Small intestine (tissue), 7 donors: Measurements from ENCODE around the gene ZFX. TPM values are rescaled to one million over a fixed set of nuclear protein-coding genes. Genes with fewer than 3 reads are reported as not detected.
"Not testable (repeated sequence)": the region's sequence is repeated elsewhere in the genome, so short reads cannot be mapped to it uniquely, and the experiment has no call there.

ENCODE experiments used
- DNase-seq, 2 donors: peaks; one replicate each; pipeline versions ENCODE4 v3.0.0 to v3.0.0-alpha.2; 2013
- FAIRE-seq: peaks from 2 replicates; lab custom pipeline; 2012; peaks lifted over from hg19 to GRCh38; lab: Jason Lieb, UNC
- H3K27ac ChIP-seq, 3 donors: one replicate each; pipeline ENCODE4 v1.5.1; 2013; ENCODE audit warnings: low read length in 2 of 3, mild to moderate bottlenecking in 2 of 3, control low read depth in 1 of 3, inconsistent platforms in 1 of 3, low read depth in 1 of 3, moderate library complexity in 1 of 3
- H3K27me3 ChIP-seq, 3 donors: one replicate each; pipeline ENCODE4 v1.6.1; 2013; ENCODE audit warnings: low read length in 3 of 3, inconsistent platforms in 1 of 3; ENCODE audit not compliant: control insufficient read depth in 3 of 3, insufficient read depth in 3 of 3
- H3K36me3 ChIP-seq, 3 donors: one replicate each; pipeline ENCODE4 v1.6.1; 2013; ENCODE audit warnings: low read length in 3 of 3, inconsistent platforms in 1 of 3, low read depth in 1 of 3, mild to moderate bottlenecking in 1 of 3, moderate library complexity in 1 of 3; ENCODE audit not compliant: control insufficient read depth in 3 of 3, insufficient read depth in 2 of 3
- H3K4me1 ChIP-seq, 3 donors: one replicate each; pipeline ENCODE4 v1.6.1; 2013; ENCODE audit warnings: low read length in 2 of 3, inconsistent platforms in 1 of 3, low read depth in 1 of 3, mild to moderate bottlenecking in 1 of 3, moderate library complexity in 1 of 3; ENCODE audit not compliant: control insufficient read depth in 3 of 3, insufficient read depth in 2 of 3
- H3K4me3 ChIP-seq, 3 donors: one replicate each; pipeline ENCODE4 v1.5.1; 2013; ENCODE audit warnings: low read length in 3 of 3, control low read depth in 1 of 3, inconsistent platforms in 1 of 3, low read depth in 1 of 3, mild to moderate bottlenecking in 1 of 3, moderate library complexity in 1 of 3
- H3K9me3 ChIP-seq, 2 donors: one replicate each; pipeline ENCODE4 v1.6.1; 2013; ENCODE audit warnings: low read depth in 1 of 2, low read length in 1 of 2; ENCODE audit not compliant: control insufficient read depth in 2 of 2, insufficient read depth in 1 of 2
- WGBS, 3 donors: extraction: QIAGEN DNeasy Blood & Tissue Kit; methylation state at CpG; one replicate each; pipeline ENCODE4 v1.1.7; 2013; 5-methylcytosine and 5-hydroxymethylcytosine counted together
- polyA plus RNA-seq, 4 donors: library from polyadenylated mRNA; stranded (reverse) in 3 of 4; unstranded in 1 of 4; fragments of 200-250 nt in 3 of 4; fragments of 120-200 nt in 1 of 4; gene quantifications; one replicate each; pipeline versions ENCODE4 v1.2.1 to v1.2.3, GENCODE V29; 2013
- donor health status: healthy with polysubstance abuse.
- donor health status: control.
- donor health status: control.
- donor health status: Bipolar disorder and iron deficiency.
- donor health status: healthy.

ZFX gene
- polyA plus RNA-seq, 4 donors = 5.8 to 18.6 (median 6.7) TPM

DNA sequence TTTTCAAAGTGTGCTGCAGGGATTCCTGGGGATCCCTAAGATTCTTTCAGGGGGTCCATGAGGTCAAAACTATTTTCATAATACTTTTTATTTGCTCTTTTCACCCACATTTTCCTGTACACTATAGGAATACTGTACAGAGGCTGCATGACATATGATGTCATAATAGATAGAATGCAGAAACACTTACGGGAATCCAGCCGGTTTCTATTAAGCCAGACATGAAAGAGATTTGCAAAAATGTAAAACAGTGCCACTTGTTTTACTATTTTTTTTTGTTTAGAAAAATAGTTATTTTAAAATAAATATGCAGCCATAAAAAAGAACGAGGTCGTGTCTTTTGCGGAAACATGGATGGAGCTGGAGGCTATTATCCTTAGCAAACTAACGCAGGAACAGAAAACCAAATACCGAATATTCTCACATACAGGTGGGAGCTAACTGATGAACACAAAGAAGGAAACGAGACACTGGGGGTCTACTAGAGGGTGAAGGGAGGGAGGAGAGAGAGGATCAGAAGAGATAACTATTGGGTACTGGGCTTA, 5.0 kb downstream of the ZFX start:
- Histone ChIP-seq H3K9me3 (no peaks in the 10 kb centered on the region), H3K36me3 (peaks cover 0 to 9% (median 0%) of the 10 kb centered on the region in 3 donors), H3K27ac (no peak overlapping the region), H3K4me1 (peaks cover 0 to 3% (median 3%) of the 10 kb centered on the region in 3 donors), H3K4me3 (no peak overlapping the region), H3K27me3 (no peaks in the 10 kb centered on the region)
- DNase-seq (no peak), FAIRE-seq (no peak)
- 55 to 73% (median 55%) methylated on average over 8 of the region's 8 CpGs for WGBS, 3 donors

GRCh38 chrX:24155747-24156146, 6.2 kb downstream of the ZFX start:
- not testable (repeated sequence) for DNase-seq, H3K9me3 ChIP-seq, H3K4me3 ChIP-seq, H3K27me3 ChIP-seq, H3K27ac ChIP-seq, FAIRE-seq, H3K36me3 ChIP-seq, H3K4me1 ChIP-seq
- WGBS, 3 donors = 75 to 84% (median 78%) methylated on average over 7 of the region's 7 CpGs

GRCh38 chrX:24156177-24156576, 6.6 kb downstream of the ZFX start:
- Histone ChIP-seq H3K9me3 (no peaks in the 10 kb centered on the region), H3K36me3 (peaks cover 0 to 9% (median 0%) of the 10 kb centered on the region in 3 donors), H3K4me3 (no peak overlapping the region), H3K4me1 (peaks cover 1 to 4% (median 3%) of the 10 kb centered on the region in 3 donors), H3K27me3 (no peaks in the 10 kb centered on the region), H3K27ac (no peak overlapping the region)
- no peak for FAIRE-seq
- 62 to 82% (median 79%) methylated on average over 4 of the region's 4 CpGs for WGBS, 3 donors
- no peak for DNase-seq

DNA sequence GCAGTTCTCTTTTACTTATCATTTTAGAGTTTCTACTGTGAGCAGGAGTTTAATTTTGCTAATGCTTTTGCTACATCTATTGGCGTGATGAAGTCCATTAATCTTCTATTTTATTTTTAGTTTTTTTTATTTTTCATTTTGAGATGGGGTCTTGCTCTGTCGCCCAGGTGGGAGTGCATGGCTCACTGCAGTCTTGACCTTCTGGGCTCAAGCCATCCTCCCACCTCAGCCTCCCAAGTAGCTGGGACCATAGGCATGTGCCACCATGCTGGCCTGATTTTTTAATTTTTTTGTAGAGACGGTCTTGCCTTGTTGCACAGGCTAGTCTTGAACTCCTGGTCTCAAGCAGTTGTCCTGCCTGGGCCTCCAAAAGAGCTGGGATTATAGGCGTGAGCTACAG, 9.4 kb downstream of the ZFX start:
- DNase-seq (no peak), FAIRE-seq (no peak)
- Histone ChIP-seq H3K27ac (no peak overlapping the region), H3K36me3 (peaks cover 0 to 3% (median 0%) of the 10 kb centered on the region in 3 donors), H3K4me1 (peaks cover under 1 to 4% (median 2%) of the 10 kb centered on the region in 3 donors), H3K9me3 (no peaks in the 10 kb centered on the region), H3K27me3 (no peaks in the 10 kb centered on the region), H3K4me3 (no peak overlapping the region)
- WGBS, 3 donors = 90 to 94% (median 93%) methylated on average over 4 of the region's 4 CpGs

- no peaks in the 10 kb centered on the region for H3K9me3 ChIP-seq
- 36 to 53% (median 39%) methylated on average over 2 of the region's 2 CpGs for WGBS, 3 donors
- FAIRE-seq (no peak), DNase-seq (no peak)
- H3K4me1 ChIP-seq = peaks cover 0 to 10% (median 4%) of the 10 kb centered on the region in 3 donors
- H3K36me3 ChIP-seq = no peaks in the 10 kb centered on the region
- no peak overlapping the region for H3K4me3 ChIP-seq
- H3K27me3 ChIP-seq = no peaks in the 10 kb centered on the region
- no peak overlapping the region for H3K27ac ChIP-seq
These were observed 16.5 kb downstream of the ZFX start for GRCh38 chrX:24166078-24166477.

DNA sequence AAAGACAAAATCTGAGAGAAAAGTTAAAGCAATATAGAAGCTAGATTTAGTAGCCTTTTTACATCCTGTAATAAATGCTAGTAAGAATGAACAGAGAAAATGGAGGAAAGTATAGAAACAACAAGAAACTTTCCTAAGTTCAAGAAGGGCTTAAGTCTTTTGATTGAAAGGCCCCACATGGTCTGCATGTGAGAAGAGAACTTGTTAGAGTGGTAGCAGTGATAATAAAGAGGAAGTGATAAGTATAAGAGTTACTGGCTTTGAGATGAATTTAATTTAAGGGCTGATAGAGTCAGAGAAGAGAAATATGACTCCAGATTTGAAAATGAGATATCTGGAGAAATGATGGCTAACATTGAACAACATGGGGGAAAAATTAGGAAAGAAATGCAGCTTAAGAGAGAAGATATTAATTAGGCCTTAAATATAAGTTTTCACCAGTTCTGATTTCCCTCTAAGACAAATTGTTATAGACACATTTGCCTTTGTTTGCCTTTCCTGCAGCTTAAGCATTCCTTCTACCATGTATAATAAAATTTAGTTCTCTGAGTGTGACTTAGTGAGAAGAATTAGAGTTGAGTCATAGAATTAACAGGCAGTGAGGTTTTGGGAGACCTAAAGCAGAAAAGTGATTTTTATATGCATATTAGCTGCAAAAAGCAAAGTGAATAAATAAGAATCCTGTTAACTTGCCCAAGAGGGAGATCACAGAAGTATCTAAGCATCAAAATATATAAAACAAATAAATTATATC, 18.4 kb downstream of the ZFX start:
- H3K4me1 ChIP-seq = peaks cover 0 to 10% (median 3%) of the 10 kb centered on the region in 3 donors
- no peak for FAIRE-seq

DNA sequence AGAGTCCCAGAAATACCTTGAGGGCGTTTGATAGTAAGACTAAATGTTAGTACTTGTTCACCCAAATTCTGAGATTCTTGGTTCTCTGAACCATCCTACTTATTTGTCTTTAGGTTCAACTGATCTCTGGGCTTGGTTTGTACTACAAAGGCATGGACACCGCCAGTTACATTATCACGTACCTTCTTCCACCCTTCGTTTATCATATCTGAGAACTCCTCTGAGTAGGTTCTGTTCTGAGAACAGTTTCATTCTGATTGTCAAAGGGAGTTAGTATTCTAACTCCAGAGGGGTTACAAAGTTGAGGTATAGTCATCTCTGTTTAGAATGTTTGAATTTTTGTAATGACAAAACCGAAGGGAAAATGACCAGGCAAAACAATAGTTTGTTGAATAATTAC, 19.3 kb downstream of the ZFX start:
- no peak overlapping the region for H3K27ac ChIP-seq
- no peaks in the 10 kb centered on the region for H3K27me3 ChIP-seq
- no peak overlapping the region for H3K4me3 ChIP-seq
- DNase-seq = no peak
- peaks cover 0 to 10% (median 3%) of the 10 kb centered on the region in 3 donors for H3K4me1 ChIP-seq
- no peak for FAIRE-seq
- H3K36me3 ChIP-seq = peaks cover 0 to 5% (median 2%) of the 10 kb centered on the region in 3 donors
- 60 to 71% (median 64%) methylated on average over 5 of the region's 5 CpGs for WGBS, 3 donors
- no peaks in the 10 kb centered on the region for H3K9me3 ChIP-seq

More for the DNA sequence above, 18.4 kb downstream of the ZFX start:
- Histone ChIP-seq H3K9me3 (no peaks in the 10 kb centered on the region), H3K36me3 (peaks cover 0 to 2% (median 0%) of the 10 kb centered on the region in 3 donors), H3K27ac (no peak overlapping the region), H3K4me3 (no peak overlapping the region), H3K27me3 (no peaks in the 10 kb centered on the region)
- DNase-seq = no peak

- FAIRE-seq (no peak), DNase-seq (no peak)
- no peaks in the 10 kb centered on the region for H3K9me3 ChIP-seq
- no peaks in the 10 kb centered on the region for H3K27me3 ChIP-seq
- peaks cover 0 to 7% (median 2%) of the 10 kb centered on the region in 3 donors for H3K36me3 ChIP-seq
- 43 to 48% (median 47%) methylated on average over 3 of the region's 3 CpGs for WGBS, 3 donors
- H3K4me3 ChIP-seq = no peak overlapping the region
- peaks cover 0 to 10% (median 3%) of the 10 kb centered on the region in 3 donors for H3K4me1 ChIP-seq
- H3K27ac ChIP-seq = peak overlapping the region in 1 of 3 donors; percentile 34
These were observed 19.7 kb downstream of the ZFX start for GRCh38 chrX:24169211-24169610.
